AG20443 (cell line): Measurements from ENCODE around the gene EEIG2.
"Not testable (repeated sequence)": the region's sequence is repeated elsewhere in the genome, so short reads cannot be mapped to it uniquely, and the experiment has no call there.

Experiments used
- DNase-seq: peaks from one replicate; pipeline ENCODE4 v3.0.0; 2012; ENCODE audit warnings: low spot score, mixed read lengths

The EEIG2 gene

DNA sequence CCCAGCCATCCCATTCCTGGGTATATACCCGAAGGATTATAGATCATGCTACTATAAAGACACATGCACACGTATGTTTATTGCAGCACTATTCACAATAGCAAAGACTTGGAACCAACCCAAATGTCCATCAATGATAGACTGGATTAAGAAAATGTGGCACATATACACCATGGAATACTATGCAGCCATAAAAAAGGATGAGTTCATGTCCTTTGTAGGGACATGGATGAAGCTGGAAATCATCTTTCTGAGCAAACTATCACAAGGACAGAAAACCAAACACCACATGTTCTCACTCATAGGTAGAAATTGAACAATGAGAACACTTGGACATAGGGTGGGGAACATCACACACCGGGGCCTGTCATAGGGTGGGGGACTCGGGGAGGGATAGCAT is 12.4 kb upstream of the EEIG2 start:
- not testable (repeated sequence) for DNase-seq

DNA sequence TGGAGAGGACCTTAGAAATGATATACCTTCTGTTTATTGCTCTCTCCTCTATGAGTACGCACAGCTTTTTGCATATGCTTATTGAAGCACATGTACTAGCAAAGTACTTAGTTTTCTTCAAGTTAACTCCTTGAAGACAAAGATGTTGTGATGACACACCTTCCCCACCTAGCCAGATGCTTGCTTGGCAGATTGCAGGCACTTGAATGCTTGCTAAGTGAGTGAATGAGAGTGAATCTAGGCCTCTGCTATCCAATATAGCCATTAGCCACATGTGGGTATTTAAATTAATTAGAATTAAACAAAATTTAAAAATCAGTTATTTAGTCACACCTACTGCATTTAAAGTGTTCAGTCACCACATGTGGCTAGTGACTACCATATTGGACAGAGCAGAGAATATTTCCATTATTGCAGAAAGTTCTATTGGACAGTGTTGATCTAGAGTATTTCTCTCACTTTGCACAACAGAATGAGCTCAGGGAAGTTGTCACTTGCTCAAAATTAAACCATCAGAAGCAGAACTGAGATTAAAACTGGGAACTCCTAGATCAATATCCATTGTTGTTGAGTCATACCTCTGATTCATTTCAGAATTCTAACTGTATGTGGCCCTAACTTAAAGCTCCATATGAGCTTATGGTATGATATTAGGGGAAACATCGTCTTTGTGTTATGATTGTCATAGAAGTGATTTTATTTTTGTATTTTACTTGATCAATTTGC is 8.6 kb upstream of the EEIG2 start:
- no peak for DNase-seq

GRCh38 chr1:108553905-108554304 is 6.0 kb upstream of the EEIG2 start:
- DNase-seq, result no peak

GRCh38 chr1:108554682-108555427 is 5.0 kb upstream of the EEIG2 start:
- no peak for DNase-seq

- no peak for DNase-seq
Observed at GRCh38 chr1:108556066-108556465, 3.8 kb upstream of the EEIG2 start.

DNA sequence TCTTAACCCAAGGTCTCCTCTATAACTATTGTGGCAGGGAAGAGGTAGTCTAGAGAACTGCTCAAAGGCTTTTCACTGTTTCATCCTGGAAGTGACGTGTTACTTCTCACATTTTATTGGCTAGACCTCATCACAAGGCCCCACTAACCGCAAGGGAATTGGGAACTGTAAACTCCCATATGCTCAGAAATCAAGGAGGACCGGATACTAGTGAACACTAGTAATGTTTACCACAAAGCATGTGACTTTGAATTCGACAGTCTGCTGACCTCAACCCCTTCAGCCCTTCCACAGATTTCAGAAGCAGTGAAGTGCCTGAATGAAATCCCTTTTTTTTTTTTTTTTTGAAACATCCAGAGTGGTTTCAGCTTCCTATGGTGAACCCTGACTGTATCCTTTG is 3.4 kb upstream of the EEIG2 start:
- no peak for DNase-seq

DNA sequence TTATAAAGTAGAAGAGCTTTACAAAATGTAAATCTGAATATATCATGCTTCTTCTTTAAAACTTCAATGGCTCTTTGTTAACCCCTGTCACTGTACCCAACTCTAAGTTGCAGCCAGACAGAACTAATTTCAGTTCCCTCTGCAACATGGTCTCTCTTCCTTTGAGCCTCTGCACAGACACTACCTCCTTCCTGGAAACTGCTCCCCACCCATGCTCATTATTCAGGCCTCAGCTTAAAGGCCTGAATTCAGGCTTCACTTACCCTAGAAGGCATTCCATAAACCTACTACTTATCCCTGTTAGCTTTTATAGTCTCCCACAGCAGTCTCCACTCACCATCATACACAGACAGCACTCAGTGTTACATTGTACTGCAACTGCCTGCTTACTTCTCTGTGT is 2.6 kb upstream of the EEIG2 start:
- no peak for DNase-seq

DNA sequence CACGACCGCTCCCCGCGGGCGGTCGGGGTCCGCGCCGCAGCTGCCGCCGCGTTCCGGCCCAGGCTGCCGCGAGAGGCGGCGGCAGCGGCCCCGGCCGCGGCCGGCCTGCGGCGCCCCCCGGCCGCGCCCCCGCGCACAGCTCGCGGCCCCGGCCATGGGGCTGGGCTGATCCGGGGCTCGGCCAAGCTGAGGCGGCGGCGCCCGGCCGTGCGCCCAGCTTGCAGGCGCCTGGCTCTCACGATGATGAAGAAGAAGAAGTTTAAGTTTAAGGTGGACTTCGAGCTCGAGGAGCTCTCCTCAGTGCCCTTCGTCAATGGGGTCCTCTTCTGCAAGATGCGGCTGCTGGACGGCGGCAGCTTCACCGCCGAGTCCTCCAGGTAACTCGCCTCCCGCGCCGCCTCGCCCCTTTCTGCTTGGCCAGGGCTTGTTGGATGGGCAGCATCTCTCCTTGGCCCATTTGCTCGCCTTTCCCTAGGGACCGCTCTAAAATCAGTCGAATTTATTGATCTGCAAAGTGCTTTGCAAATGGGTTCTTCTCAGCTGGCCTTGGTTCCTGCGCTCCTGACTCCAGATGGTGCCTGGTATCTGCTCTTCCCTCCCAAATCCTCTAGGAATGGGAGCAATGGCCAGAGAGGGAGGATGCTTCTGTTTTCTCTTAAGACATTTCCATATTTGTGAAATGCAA is 431 bp downstream of the EEIG2 start:
- peak; percentile 19 for DNase-seq

DNA sequence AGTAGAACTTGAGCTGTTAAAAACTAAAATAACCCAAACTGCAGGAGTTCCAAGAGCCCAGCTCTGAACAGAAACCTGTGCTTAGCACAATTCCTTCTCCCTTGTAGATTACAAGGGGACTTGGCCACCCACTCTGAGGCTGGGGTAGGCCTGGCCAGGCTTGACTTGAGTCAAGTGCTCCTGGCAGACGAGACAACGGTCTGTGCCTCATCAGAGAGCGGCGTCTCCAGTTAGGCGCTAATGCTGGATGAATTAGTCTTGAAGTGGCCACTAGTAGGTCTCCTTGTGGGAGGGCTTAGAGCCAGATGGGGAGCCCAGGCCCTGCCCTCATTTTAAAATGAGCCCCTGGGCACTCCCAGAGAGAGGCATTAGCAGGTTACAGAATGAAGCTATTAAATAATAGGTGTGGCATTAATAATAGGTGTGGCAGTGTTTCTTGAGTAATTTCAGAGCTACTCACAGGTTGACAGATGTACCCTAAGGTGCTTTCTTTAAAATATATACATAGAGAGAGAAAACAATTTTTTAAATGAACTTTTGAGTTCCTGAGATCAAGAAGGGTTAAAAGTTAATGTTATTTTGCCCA is 1.1 kb downstream of the EEIG2 start:
- DNase-seq, result peak; percentile 66

DNA sequence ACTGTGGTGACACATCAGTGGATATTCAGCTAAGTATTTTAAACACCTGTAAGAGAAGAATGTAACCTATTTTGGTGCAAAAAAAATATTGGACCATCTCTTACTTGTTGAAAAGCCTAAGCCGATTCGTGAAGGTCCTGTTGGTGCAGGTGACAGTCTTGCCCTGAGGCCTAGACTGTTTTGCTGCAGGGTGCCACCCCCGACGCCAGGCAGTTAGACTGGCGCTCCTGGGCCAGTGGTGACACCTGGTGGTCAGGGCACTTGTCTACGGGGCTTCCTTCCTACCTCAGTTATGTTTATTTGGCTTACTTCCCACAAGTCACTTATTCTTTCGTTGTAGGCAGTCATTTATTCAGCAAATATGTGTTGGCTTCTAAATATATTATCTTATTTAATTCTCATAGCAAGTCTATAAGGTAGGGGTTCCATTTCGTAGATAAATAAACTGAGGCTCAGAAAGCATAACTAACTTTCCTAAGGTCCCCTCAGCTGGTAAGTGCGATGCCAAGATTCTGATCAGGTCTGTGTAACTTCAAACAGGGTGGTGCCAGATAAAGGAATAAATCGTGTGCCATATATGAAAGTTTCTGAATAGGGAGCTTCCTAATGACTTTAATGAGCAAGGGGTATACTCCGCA is 1.9 kb downstream of the EEIG2 start:
- peak; percentile 16 for DNase-seq

DNA sequence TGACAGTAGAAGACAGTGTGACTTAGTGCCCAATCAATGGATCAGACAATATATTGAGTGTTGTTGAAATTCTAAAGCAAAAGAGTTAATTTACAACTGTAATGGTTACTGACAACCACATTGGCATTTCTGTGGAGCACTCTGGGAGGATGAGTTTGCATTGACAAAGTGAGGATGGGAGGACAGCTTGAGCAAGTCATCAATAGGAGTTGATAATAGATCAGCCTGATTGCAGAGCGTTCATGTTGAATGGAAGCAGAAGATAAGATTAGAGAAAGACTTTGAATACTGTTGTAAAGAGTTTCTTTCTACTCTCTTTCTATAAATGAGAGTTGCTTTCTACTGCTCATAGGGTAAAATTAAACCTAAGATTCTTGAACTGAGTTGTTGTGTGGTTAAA is 3.9 kb downstream of the EEIG2 start:
- DNase-seq, result no peak

DNA sequence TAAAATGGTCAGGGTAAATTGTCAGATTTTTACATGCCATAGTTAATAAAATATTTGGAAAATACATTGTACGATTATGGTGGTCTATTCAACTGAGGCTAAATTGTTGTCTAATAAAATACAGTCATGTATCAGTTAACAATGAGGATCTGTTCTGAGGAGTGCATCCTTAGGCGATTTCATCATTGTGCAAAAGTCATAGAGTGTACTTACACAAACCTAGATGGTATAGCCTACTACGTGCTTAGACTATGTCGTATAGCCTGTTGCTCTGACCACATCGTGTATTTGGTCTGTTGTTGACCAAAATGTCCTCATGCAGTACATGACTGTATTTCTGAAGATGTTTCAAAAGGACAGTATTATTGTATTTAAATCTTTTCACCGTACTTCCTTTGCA is 5.2 kb downstream of the EEIG2 start:
- no peak for DNase-seq

GRCh38 chr1:108565512-108565911 is 5.6 kb downstream of the EEIG2 start:
- DNase-seq, result no peak

GRCh38 chr1:108568589-108568988 is 8.7 kb downstream of the EEIG2 start:
- DNase-seq, result no peak

GRCh38 chr1:108569097-108569728 is 9.3 kb downstream of the EEIG2 start:
- peak; percentile 41 for DNase-seq

DNA sequence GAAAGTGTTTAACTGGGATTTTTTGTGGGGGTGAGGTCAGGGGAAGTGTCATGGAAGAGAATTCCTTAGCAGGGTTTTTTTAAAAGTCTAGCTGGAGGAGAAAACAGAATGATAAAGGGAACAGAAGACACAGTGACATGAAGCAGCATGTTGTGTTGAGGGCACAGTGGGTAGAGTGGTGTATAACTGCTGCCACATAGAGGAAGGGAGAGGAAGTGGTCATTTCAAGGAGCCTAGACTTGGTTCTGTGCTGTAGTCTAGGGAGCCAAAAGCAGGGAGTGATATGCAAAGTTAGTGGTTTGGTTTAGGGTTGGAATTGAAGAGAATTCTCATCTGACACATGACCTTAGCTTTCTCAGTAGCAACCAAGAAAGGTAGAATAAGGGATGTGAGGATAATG is 10.2 kb downstream of the EEIG2 start:
- peak; percentile 30 for DNase-seq

DNA sequence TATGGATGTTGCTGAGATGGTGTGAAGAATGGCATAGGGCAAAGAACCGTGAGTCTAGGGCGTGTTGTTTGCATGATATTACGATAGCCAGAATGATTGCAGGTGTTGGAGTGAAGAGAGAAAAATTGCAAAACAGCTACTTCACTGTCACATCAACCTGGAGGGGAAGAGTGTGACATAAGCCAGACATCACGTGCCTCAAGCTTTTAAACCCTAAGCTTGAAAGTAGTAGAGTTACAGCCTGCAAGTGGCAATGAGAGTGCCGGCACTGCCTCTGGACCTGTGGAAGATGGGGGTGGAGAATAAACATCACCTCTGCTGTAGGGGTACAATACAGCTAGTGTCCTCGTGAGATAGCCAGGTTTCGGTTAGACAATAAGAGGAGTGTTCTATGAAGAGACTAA is 11.1 kb downstream of the EEIG2 start:
- DNase-seq, result no peak

- DNase-seq, result no peak
Observed at GRCh38 chr1:108572182-108572581, 12.3 kb downstream of the EEIG2 start.

DNA sequence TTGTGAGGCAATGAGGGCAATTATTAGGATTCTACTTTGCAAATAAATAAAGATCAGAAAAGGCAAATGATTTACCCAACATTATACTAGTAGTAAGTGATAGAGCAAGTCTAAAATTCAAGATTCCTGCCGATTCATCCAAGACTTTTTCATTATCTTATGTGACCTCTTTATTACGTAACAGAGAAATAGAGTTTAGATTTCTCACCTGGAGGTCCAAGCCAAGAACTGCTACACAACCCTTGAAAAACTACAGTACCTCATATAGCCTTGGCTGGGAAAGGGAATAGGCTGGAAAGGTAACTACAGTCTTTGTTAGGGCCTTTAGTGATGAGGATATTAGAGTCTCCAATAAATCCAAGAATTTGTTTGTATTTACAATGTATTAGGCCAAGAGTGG is 13.3 kb downstream of the EEIG2 start:
- no peak for DNase-seq

GRCh38 chr1:108574008-108574407 is 14.1 kb downstream of the EEIG2 start:
- no peak for DNase-seq

- DNase-seq, result peak; percentile 14
Observed at GRCh38 chr1:108575375-108575774, 15.5 kb downstream of the EEIG2 start.
